GM18498 (cell line): Measurements from ENCODE around the gene SAFB.
"Not testable (repeated sequence)": the region's sequence is repeated elsewhere in the genome, so short reads cannot be mapped to it uniquely, and the experiment has no call there.

Experiments used
- ATAC-seq: cut with Tn5 transposase; IDR thresholded peaks from one replicate; pipeline ENCODE4 v1.9.1; 2021; ENCODE audit warnings: mild to moderate bottlenecking, moderate library complexity; ENCODE audit not compliant: unreplicated experiment

Gene SAFB

DNA sequence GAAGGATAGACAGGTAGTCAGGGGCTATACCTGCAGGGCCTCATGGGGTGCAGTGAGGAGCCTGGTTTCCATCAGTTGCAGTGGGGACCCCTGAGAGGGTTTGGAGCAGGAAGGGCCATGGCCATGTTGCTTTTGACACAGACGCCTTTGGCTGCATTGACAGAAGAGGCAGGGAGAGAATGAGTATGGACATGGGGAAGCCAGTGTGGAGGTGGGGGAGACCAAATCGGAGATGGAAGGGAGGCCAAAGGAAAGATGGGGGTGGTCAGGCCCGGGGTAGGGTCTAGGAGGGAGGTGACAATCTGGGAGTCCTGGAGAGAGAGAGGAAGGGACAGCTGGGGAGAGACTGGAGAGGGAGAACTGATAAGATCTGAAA, 59.2 kb downstream of the SAFB start:
- no peak for ATAC-seq

DNA sequence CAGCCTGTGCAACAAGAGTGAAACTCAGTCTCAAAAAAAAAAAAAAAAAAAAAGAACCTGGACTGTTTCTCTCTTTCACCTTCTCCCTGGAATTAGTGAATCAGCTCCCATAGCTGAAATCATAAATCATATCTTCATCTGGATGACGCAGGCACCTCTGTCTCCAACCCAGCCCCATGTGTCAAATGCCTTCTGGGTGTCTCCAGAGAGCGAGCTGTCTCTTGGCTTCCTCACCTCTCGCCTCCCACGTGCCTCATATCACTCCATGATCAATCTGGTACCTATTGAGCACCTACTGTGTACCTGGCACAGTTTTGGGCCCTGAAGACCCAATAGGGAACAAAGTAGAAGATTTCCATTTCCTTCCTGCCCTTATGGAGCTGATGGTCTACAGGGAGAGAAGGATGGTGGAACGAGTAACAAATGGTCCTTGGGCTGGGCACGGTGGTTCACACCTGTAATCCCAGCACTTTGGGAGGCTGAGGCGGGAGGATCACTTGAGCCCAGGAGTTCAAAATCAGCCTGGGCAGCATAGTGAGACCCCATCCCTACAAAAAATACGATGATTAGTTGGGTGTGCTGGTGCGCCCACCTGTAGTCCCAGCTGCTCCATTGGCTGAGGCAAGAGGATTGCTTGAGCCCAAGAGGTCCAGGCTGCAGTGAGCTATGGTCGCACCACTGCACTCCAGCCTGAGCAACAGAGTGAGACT, 60.4 kb downstream of the SAFB start:
- no peak for ATAC-seq

DNA sequence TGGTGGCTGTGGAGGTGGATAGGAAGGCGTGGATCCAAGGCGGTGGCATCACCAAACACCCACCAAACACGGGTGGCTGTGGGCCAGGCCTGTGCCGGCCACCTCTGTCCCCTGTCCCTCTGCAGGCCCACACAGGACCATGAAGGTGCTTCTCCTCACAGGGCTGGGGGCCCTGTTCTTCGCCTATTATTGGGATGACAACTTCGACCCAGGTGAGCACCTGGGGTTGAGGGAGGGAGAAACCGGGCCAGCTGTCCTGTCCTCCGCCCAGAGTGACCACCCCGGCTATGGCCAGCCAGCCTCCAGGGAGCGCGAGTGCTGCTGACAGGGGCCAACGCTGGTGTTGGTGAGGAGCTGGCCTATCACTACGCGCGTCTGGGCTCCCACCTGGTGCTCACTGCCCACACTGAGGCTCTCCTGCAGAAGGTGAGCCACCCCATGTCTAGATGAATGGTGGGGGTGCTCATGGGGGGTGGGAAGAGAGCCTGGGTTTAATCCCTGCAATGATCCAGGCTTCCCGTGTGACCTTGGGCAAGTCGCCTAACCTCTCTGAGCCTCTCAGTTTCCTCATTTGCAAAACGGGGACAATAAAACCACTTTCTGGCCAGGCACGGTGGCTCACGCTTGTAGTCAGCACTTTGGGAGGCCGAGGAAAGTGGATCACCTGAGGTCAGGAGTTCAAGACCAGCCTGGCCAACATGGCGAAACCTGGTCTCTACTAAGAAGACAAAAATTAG, 62.0 kb downstream of the SAFB start:
- ATAC-seq, result no peak

DNA sequence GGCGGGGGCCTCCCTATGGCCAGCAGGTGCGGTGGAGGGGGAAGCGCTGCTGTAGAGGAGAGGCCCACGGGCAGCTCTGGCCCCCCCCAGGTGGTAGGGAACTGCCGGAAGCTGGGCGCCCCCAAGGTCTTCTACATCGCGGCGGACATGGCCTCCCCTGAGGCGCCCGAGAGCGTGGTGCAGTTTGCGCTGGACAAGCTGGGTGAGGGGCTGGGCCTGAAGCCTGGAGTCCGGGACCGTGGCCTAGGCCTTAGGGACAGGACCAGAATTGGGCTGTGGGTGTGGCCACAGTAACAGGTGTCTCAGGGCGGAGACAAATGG, 63.4 kb downstream of the SAFB start:
- ATAC-seq, result no peak

DNA sequence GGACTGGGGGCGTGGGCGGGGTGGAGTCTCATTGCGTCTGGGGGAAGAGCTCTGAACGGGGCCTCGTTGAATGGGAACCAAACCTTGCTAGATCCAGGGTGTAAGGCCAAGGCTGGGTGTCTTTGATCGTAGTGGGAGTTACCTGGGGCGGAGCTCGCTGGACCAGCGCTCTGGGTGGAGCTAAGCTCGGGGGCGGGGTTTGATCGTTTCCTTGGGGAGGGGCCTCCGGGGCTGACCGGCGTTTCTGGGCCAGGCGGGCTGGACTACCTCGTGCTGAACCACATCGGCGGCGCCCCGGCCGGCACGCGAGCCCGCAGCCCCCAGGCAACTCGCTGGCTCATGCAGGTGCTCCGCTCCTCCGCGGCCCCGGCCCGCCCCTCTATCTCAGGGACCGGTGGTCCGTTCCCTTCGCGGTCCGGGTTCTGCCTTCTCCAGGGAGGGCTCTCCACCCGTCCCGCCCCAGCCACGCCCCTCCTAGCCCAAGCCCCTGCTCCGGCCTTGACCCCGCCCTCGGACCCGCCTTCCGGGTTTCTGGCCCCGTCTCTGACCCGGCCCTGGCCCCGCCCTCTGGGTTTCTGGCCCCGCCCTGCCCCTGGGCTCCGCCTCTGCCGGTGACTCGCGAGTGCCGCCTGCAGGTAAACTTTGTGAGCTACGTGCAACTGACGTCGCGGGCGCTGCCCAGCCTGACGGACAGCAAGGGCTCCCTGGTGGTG, 63.9 kb downstream of the SAFB start:
- ATAC-seq, result peak; percentile 56

DNA sequence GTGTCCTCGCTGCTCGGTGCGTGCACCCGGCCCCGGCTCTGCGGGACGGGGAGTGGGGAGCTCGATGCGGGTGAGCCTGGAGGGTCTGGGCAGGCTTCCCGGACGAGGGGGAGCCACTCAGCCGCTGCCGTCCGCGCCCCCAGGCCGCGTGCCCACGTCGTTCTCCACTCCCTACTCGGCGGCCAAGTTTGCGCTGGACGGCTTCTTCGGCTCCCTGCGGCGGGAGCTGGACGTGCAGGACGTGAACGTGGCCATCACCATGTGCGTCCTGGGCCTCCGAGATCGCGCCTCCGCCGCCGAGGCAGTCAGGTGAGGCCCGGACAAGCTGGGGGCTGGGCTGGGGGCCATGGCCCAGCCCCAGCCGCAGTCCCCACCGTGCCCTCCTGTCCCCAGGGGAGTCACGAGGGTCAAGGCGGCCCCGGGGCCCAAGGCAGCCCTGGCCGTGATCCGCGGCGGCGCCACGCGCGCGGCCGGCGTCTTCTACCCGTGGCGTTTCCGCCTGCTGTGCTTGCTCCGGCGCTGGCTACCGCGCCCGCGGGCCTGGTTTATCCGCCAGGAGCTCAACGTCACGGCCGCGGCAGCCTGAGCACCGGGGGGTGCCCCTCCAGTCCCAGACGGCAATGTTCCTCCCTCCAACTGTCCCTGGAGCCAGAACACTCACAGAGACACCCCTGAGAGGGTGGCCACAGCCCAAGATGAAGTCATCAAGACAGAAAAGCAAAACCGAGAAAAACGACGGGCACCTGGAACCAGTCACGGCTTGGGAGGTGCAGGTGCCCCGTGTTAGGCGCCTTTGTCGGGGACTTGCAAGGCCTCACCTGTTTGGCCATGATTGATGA, 64.7 kb downstream of the SAFB start:
- no peak for ATAC-seq

DNA sequence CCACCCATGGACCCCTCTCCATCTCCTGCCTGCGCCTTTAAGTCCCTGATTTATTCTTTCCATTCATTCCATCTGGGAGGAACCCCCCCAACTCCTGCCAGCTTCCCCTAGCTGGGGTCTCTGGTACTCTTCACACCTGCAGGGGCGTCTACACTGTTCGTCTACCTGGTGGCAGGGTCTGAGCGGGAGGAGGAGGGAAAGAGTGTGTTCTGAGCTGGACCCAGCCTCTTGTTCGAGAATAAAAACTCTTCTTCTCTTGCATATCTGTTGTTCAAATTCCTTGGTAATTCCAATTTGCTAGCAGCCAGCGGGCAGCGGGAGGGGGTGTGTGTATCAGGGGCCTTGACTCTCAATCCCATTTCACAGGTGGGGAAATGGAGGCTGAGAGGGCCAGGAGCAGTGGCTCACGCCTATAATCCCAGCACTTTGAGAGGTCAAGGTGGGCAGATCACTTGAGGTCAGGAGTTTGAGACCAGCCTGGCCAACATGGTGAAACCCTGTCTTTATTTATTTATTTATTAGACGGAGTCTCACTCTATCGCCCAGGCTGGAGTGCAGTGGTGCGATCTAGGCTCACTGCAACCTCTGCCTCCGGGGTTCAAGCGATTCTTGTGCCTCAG, 65.5 kb downstream of the SAFB start:
- ATAC-seq, result not testable (repeated sequence)

DNA sequence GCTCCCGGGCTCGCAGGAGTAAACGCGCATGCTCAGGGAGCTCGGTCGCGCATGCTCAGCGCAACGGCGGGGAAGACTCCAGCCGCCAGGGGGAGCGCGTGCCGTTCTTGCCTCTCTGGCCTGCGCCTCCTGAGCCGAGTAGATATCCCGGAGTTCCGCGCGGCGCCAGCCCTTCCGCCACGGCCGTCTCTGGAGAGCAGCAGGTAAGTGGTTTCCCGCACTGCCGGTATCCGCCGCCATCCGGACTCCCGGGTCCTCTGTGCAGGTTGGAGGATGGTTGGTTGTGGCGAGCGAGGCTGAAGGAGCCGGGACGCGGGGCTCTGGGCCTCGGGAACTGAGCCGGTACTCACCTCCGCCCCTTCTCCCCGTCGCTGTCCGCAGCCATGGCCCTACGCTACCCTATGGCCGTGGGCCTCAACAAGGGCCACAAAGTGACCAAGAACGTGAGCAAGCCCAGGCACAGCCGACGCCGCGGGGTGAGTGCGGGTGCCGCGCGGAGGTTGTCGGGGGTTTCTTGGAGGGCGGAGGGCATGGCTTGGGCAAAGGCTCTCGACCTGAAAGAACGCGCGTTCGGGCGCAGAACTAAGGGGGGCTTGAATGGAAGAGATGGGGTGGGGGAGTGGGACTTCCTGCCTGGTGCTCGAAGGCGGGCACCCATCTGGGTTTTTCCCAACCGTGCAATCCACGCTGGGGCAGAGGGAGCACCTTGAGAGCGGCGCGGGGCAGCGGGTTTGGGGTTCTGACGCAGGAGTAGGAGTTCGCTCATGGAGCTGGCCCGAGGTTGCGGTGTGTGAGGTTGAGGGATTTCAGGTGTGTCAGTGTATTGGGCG, 67.5 kb downstream of the SAFB start, which contains the start of gene RPL36:
Gene RPL36 (plus strand): TSS at position 171 of the 830 bp plus-strand sequence. CDS start 213 bp downstream, at position 384.
- peak; percentile 48 for ATAC-seq

DNA sequence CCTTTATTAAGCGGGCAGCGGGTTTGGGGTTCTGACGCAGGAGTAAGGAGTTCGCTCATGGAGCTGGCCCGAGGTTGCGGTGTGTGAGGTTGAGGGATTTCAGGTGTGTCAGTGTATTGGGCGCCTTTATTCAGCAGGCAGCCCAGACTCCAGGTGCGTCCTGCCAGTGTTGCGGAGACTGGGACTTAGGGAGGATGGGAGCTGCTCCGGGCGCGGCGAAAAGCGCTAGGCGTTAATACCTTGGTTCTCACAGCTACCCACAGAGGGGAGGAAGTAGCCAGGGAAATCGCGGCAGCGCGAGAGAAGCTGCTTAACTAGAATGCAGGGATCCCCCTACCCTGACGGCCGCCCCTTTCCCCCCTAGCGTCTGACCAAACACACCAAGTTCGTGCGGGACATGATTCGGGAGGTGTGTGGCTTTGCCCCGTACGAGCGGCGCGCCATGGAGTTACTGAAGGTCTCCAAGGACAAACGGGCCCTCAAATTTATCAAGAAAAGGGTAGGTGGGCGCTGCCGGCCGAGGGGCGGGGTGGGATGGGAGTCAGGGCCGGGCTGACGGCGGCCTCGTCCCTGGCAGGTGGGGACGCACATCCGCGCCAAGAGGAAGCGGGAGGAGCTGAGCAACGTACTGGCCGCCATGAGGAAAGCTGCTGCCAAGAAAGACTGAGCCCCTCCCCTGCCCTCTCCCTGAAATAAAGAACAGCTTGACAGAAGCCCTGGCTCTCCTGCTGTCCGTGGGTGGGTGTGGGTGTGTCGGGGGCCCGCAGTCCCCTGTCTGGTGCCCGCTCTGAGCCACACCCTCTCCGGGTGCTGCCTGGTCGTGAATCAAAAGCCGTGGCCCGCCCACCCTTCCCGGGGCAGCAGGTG, 68.3 kb downstream of the SAFB start:
- no peak for ATAC-seq

DNA sequence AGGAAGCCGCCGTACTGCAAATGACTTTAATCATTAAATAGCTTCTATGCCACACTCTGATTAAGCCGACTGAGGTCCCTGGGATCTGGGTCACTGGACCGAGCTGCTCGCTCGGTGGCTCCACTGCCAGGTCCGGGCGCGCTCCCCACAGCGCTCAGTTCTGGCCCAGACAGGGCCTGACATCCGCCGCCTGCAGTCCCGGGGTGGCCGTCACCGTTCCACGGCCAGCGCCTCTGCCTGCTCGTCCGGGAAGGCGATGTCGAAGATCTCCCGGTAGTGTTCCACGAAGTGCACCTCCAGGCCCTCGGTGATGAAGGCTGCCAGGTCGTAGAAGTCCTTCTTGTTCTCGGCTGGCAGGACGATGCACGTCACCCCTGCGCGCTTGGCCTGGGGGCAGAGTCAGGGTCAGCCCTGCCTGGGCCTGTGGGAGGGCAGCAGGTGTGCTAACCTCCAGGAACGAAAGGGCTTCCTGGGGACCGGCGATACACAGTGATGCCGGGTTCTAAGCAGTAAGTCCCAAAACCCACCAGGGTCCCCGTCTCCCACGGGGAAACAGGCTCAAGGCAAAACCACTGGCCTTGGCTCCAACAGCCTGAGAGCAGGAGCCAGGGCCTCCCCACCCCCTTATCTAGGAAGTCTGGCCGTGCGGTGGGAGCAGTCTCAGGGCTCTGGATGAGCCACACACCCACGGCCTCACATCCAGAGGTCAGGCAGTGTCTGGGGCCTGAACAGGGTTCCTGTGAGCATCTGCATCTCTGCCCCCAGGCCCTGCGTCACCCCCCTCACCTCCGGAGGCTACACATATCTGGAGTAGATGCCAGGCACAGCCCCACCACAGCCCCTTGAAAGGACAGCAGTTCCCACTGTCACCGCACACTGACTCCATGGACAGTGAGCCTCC, 69.2 kb downstream of the SAFB start:
- no peak for ATAC-seq

DNA sequence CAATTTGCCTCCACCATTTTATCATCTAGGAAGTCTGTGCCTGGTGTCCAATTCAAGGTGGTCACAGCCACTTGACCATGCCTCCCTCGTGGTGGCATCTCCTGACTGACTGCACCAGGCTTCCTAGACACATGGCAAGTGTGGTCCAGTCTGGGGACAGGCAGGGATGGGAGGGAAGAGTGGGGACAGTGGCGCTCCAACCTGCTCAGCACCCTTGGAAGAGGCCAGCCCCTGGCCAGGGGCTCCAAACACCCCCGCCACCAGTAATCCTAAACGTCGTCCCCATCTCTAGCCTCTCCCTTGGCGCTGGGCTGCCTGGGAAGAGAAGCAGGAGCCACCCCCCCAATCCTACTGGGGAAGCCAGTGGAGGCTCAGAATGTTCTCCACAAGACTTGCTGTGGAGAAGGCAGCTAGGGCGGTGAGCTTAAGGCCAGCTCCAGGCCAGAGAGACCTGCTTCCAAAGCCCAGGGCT, 69.9 kb downstream of the SAFB start:
- ATAC-seq, result no peak

DNA sequence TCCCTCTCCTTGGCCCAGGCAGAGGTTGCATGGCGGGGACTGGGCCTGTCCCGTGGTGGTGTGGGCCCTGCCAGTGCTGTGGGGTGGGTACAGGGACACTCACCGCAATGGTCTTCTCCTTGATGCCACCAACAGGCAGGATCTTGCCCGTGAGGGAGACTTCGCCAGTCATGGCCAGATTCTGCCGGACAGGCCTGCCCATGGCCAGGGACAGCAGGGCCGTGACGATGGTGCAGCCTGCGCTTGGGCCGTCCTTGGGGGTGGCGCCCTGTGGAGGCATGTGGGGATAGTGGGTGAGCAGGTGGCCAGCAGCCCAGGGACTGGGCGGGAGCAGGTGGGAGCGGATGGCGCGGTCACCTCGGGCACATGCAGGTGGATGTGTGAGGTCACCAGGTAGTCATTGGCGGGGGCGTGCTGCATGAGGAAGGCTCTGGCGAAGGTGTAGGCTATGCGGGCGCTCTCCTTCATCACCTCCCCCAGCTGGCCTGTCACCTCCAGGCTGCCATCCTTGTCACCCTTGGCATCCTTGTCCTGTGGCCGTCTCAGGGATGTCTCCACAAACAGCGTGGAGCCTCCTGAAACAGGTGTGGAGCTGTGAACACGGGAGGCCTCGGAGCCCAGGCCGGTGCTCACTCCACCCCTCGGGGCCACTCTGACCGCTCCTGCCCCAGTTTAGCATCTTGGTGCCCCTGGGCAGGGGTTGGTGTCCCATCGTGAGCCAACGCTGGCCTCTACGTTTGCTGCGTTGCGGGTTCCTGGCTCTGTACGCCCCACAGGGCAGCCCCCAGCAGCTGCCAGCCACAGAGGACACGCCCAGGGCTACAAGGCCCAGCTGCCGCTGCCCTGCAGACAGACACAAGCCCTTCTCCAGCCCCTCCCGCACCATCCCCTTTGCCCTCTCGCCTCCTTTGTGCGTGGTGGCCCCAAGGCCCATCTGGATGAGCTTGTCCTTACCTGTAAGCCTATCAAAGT, 70.6 kb downstream of the SAFB start:
- no peak for ATAC-seq

DNA sequence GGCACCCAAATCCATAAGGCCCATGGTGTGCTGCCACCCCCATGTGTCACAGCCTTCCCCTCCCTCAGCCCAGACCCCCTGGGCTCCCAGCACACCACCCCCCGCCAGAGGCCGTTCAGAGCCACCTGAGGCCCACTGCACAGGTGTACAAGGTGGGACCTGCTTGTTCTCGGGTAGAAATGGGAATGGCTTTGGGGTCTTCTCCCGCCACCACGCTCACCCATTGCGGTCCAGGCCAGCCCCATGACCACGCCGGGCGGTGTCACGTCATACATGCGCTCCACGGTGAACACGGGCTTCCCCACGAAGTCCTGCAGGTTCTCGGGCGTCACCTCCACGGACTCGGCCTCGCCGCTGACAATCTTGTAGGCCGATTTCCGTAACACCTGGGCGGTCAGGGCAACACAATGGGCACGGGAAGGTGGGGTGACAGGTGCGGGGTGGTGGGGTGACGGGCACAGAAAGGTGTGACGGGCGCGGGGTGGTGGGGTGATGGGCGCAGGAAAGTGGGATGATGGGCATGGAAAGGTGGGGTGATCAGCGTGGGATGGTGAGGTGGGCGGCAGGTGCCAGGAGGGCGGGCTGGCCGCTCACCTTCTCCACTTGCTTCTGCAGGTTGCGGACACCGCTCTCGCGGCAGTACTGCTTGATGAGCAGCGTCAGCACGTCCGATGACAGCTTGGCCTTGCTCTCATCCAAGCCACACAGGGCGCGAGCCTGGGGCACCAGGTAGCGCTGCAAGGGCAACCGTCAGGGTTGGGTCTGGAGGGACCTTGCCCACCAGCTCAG, 71.5 kb downstream of the SAFB start:
- no peak for ATAC-seq

DNA sequence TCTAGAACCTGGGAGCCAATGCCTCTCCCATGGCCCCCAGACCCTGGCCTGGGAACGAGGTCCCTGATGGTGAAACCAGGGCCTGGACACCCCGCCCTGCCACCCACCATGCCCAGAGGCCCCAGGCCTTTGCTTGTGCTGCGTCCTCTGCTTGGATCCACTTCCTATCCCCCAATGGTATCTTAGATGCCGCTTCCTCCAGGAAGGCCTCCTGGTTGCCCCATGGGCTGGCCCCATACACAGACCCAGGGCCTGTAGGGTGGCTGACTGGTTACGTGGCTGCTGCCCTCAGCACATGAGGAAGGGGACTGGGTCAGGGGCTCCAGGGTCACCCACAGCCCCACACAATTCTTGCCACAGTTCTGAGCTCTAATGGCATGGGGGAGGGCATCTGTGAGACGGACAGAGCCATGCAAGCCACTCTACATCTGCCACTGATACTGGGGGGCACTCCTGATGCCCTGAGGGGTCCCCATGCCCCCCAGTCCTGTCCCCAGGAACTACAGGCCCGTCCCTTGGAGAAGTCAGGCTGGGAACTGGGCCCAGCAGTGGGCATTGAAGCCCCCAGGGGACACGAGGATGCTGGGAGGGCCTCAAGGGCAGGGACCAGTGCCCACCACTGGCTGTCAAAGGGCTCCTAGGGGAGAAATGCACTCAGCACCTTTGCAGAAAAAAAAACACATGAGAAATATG, 72.2 kb downstream of the SAFB start:
- ATAC-seq, result no peak

DNA sequence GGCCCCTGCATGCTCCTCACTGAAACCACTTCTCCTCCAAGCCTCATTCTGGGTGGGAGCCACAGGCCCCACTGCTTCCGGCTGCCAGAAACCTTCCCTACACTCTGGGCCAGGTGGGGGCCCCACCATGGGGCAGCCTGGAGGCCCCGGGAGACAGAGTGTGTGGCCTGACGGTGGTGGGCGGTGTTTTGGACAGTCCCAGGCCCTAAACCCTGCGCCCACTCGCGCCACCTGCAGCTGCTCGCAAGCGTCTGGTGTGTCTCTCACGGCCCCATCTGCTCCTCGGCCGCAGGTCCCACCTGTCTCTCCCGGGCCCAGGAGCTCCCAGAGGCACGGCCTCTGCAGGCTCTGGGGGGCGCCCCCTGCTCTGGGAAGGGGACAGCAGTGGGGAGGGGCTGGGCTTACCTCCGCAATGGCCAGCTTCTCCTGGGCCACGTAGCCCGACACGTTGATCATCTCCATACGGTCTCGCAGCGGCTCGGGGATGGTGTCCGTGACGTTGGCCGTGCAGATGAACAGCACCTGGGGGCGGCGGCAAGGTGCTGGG, 72.8 kb downstream of the SAFB start:
- no peak for ATAC-seq
